HCT116 (cell line): ENCODE data around the gene HGF. TPM values are rescaled to one million over a fixed set of nuclear protein-coding genes. Genes with fewer than 3 reads are reported as not detected.

ENCODE experiments used
- ATAC-seq: fragments of 200-7000 bp; cut with Tn5 transposase; 2 replicates; pipeline ENCODE4 v1.9.1; 2020; ENCODE audit warnings: mild to moderate bottlenecking, moderate library complexity
- BruUV-seq: library from RNA; stranded (reverse); fragments of 400-500 nt; replicated peaks from 2 replicates; lab custom pipeline; 2021; lab: Mats Ljungman, UMichigan
- CTCF ChIA-PET: fragments of 300-600 bp; sonication (Branson Sonifier 250); formaldehyde crosslinking; loops from one replicate; lab custom pipeline; 2021; ENCODE audit warnings: antibody characterized with exemption; lab: Charles Lee
- POLR2A ChIA-PET: fragments of 300-600, 350-600 bp; sonication (Branson Sonifier 250); formaldehyde crosslinking; loops from one replicate; lab custom pipeline; 2021; ENCODE audit warnings: antibody characterized with exemption; lab: Charles Lee
- RAD21 ChIA-PET, 2 experiments: fragments of 300-600 bp; sonication (Branson Sonifier 250); formaldehyde crosslinking; loops; one replicate each; lab custom pipeline; 2023; ENCODE audit warnings: low total read pairs in 2 of 2; ENCODE audit not compliant: uncharacterized antibody in 2 of 2, unreplicated experiment in 2 of 2, low non-redundant PET in 1 of 2; lab: Charles Lee
- DNase-seq: peaks from one replicate; pipeline ENCODE4 v3.0.0-alpha.2; 2010; ENCODE audit warnings: low read depth, low spot score
- H2AFZ ChIP-seq: fragments of 200-600 bp; shearing (Covaris generic), sonication (generic); 2 replicates; pipeline ENCODE4 v1.6.1; 2017; ENCODE audit warnings: low read depth, mixed run types, mixed read lengths, antibody characterized with exemption, low read length; ENCODE audit not compliant: poor library complexity, severe bottlenecking
- H3K27ac ChIP-seq: 2 replicates; pipeline ENCODE4 v1.5.1; 2012; ENCODE audit warnings: low read depth, low read length
- H3K27me3 ChIP-seq: fragments of 200-600 bp; sonication (generic); 2 replicates; pipeline ENCODE4 v1.6.1; 2016; ENCODE audit warnings: mixed run types, low read length, mixed read lengths; ENCODE audit not compliant: insufficient read depth
- H3K36me3 ChIP-seq, 2 experiments: fragments of 200-500 bp in 1 of 2; fragments of 200-600 bp in 1 of 2; sonication (Bioruptor generic) in 1 of 2; sonication (generic) in 1 of 2; 2 replicates each; pipeline versions ENCODE4 v1.5.1 to v1.6.1; 2014 to 2016; ENCODE audit warnings: low read length in 2 of 2, inconsistent platforms in 1 of 2, mixed read lengths in 1 of 2, mixed run types in 1 of 2; ENCODE audit not compliant: insufficient read depth in 2 of 2, control insufficient read depth in 1 of 2
- H3K4me1 ChIP-seq, 2 experiments: fragments of 200-600 bp in 1 of 2; sonication (generic) in 1 of 2; 2 replicates each; pipeline versions ENCODE4 v1.5.1 to v1.6.1; 2012 to 2017; ENCODE audit warnings: low read length in 2 of 2, inconsistent platforms in 1 of 2, mild to moderate bottlenecking in 1 of 2, mixed read lengths in 1 of 2, mixed run types in 1 of 2, moderate library complexity in 1 of 2; ENCODE audit not compliant: insufficient read depth in 2 of 2, control insufficient read depth in 1 of 2
- H3K4me2 ChIP-seq: fragments of 200-600 bp; sonication (generic); 2 replicates; pipeline ENCODE4 v1.6.1; 2017; ENCODE audit warnings: mixed run types, low read length, mixed read lengths
- H3K4me3 ChIP-seq, 2 experiments: fragments of 200-600 bp in 1 of 2; sonication (generic) in 1 of 2; replicated peaks in 1 of 2; 2 replicates each; pipeline ENCODE4 v1.5.1; 2011 to 2016; ENCODE audit warnings: low read length in 2 of 2, control low read depth in 1 of 2, low read depth in 1 of 2, mild to moderate bottlenecking in 1 of 2, mixed read lengths in 1 of 2, mixed run types in 1 of 2
- H3K79me2 ChIP-seq: fragments of 200-600 bp; sonication (generic); 2 replicates; pipeline ENCODE4 v1.6.1; 2017; ENCODE audit warnings: mild to moderate bottlenecking, mixed run types, low read length, moderate library complexity, mixed read lengths; ENCODE audit not compliant: insufficient read depth
- H3K9ac ChIP-seq: fragments of 200-600 bp; sonication (generic); 2 replicates; pipeline ENCODE4 v1.6.1; 2016; ENCODE audit warnings: low read length, mixed read lengths
- H3K9me2 ChIP-seq: fragments of 200-600 bp; sonication (generic), shearing (Covaris generic); 2 replicates; pipeline ENCODE4 v1.6.1; 2017; ENCODE audit warnings: mixed run types, mild to moderate bottlenecking, moderate library complexity; ENCODE audit not compliant: insufficient read depth
- H3K9me3 ChIP-seq, 2 experiments: fragments of 200-500 bp in 1 of 2; fragments of 200-600 bp in 1 of 2; sonication (Bioruptor generic) in 1 of 2; sonication (generic) in 1 of 2; 2 replicates each; pipeline ENCODE4 v1.6.1; 2014 to 2017; ENCODE audit warnings: low read length in 2 of 2, mixed read lengths in 2 of 2, inconsistent platforms in 1 of 2, low read depth in 1 of 2, mild to moderate bottlenecking in 1 of 2, mixed run types in 1 of 2, moderate library complexity in 1 of 2; ENCODE audit not compliant: control insufficient read depth in 1 of 2, insufficient read depth in 1 of 2
- H4K20me1 ChIP-seq: fragments of 200-600 bp; sonication (generic), shearing (Covaris generic); 2 replicates; pipeline ENCODE4 v1.6.1; 2017; ENCODE audit warnings: mixed run types, mild to moderate bottlenecking, moderate library complexity; ENCODE audit not compliant: insufficient read depth
- CBX3 ChIP-seq: IDR thresholded peaks from 2 replicates; pipeline ENCODE4 v1.6.1; 2012; ENCODE audit warnings: low read depth
- CTCF ChIP-seq, 3 experiments: fragments of 200-600 bp in 1 of 3; sonication (generic) in 1 of 3; IDR thresholded peaks in 2 of 3; conservative IDR thresholded peaks in 1 of 3; 2 replicates each; pipeline ENCODE4 v1.5.1; 2012 to 2017; ENCODE audit warnings: low read depth in 2 of 3, low read length in 2 of 3, antibody characterized with exemption in 1 of 3, borderline replicate concordance in 1 of 3, control low read depth in 1 of 3, mild to moderate bottlenecking in 1 of 3, mixed read lengths in 1 of 3, mixed run types in 1 of 3, moderate library complexity in 1 of 3; ENCODE audit not compliant: insufficient read depth in 1 of 3
- ELF1 ChIP-seq: IDR thresholded peaks from 2 replicates; pipeline ENCODE4 v1.6.1; 2012; ENCODE audit warnings: low read depth, borderline replicate concordance
- EZH2 ChIP-seq: fragments of 200-600 bp; sonication (generic); IDR thresholded peaks from 2 replicates; pipeline ENCODE4 v1.6.1; 2017; ENCODE audit warnings: antibody characterized with exemption, mixed run types
- EZH2phosphoT487 ChIP-seq: fragments of 200-600 bp; IDR thresholded peaks from 2 replicates; pipeline ENCODE4 v1.6.1; 2018; ENCODE audit warnings: antibody characterized with exemption, borderline replicate concordance
- FOSL1 ChIP-seq: IDR thresholded peaks from 2 replicates; pipeline ENCODE4 v1.6.1; 2012; ENCODE audit warnings: low read depth
- MAX ChIP-seq: IDR thresholded peaks from 2 replicates; pipeline ENCODE4 v1.6.1; 2012
- POLR2A ChIP-seq: IDR thresholded peaks from 2 replicates; pipeline ENCODE4 v1.7.0; 2011; ENCODE audit warnings: borderline replicate concordance; ENCODE audit not compliant: insufficient read depth, insufficient read length; ENCODE audit errors: extremely low read depth
- POLR2AphosphoS5 ChIP-seq: IDR thresholded peaks from 2 replicates; pipeline ENCODE4 v1.6.1; 2011; ENCODE audit warnings: mild to moderate bottlenecking, low read depth, low read length, moderate library complexity
- RAD21 ChIP-seq: IDR thresholded peaks from 2 replicates; pipeline ENCODE4 v1.6.1; 2012; ENCODE audit warnings: low read depth, mild to moderate bottlenecking
- REST ChIP-seq: IDR thresholded peaks from 2 replicates; pipeline ENCODE4 v1.6.1; 2012; ENCODE audit warnings: low read depth
- SIN3A ChIP-seq: IDR thresholded peaks from 2 replicates; pipeline ENCODE4 v1.6.1; 2012; ENCODE audit warnings: low read depth
- SP1 ChIP-seq: IDR thresholded peaks from 2 replicates; pipeline ENCODE4 v1.6.1; 2012; ENCODE audit warnings: low read depth
- SRF ChIP-seq: IDR thresholded peaks from 2 replicates; pipeline ENCODE4 v1.6.1; 2012; ENCODE audit warnings: low read depth
- TCF7L2 ChIP-seq: IDR thresholded peaks from 2 replicates; pipeline ENCODE4 v1.7.0; 2011; ENCODE audit warnings: borderline replicate concordance, inconsistent platforms; ENCODE audit not compliant: insufficient read depth, insufficient read length; ENCODE audit errors: extremely low read depth
- YY1 ChIP-seq: IDR thresholded peaks from 2 replicates; pipeline ENCODE4 v1.6.1; 2011; ENCODE audit warnings: low read length, low read depth, moderate library complexity, mild to moderate bottlenecking; ENCODE audit not compliant: insufficient replicate concordance; ENCODE audit errors: extremely low read depth
- ZNF274 ChIP-seq: fragments of 200-500 bp; sonication (Bioruptor generic); IDR thresholded peaks from 2 replicates; pipeline ENCODE4 v1.6.1; 2014; ENCODE audit warnings: mild to moderate bottlenecking, low read depth, low read length, inconsistent platforms
- intact Hi-C: fragments of 100-400 bp; cut with micrococcal nuclease; formaldehyde crosslinking; loops from 2 replicates; pipeline ENCODE4 v1.10.0; 2022
- total RNA-seq: library from RNA; stranded (reverse); gene quantifications from one replicate; pipeline ENCODE4 v1.2.1, GENCODE V29; 2021; ENCODE audit not compliant: unreplicated experiment
- TF ChIP-seq, protein P1 (sequence below): IDR thresholded peaks from 2 replicates; pipeline ENCODE4 v1.6.1; 2011; ENCODE audit warnings: mild to moderate bottlenecking, low read length, moderate library complexity; ENCODE audit not compliant: insufficient replicate concordance; ENCODE audit errors: extremely low read depth

Gene HGF
- total RNA-seq, 1 experiment from 2014 or later, result 0.15 TPM

GRCh38 chr7:81690251-81690650, 79.6 kb downstream of the HGF start:
- Histone ChIP-seq H4K20me1 (no peaks in the 10 kb centered on the region), H3K27ac (no peak overlapping the region), H2AFZ (no peak overlapping the region), H3K9me2 (no peaks in the 10 kb centered on the region), H3K4me1 (peaks cover 1 to 3% of the 10 kb centered on the region in 2 experiments; a peak in 3 of 4 replicates), H3K9me3 (no peaks in the 10 kb centered on the region), H3K4me2 (no peak overlapping the region)
- ATAC-seq (no peak), DNase-seq (no peak)
- ChIA-PET POLR2A (no interaction called here), CTCF (no interaction called here), RAD21 (no interaction called here)
- no TSS peak for BruUV-seq
- TF ChIP-seq MAX (no peak), REST (no peak), ZNF274 (no peak), POLR2AphosphoS5 (no peak), POLR2A (no peak), FOSL1 (no peak), CTCF (IDR thresholded peaks at IDR 0.05 in 2 of 3, conservative IDR thresholded peaks at IDR 0.05 in 1 of 3; ENCODE audit: borderline replicate concordance in 1 of 3, insufficient read depth in 1 of 3, low read depth in 2 of 3, low read length in 2 of 3) (no peak), YY1 (no peak), EZH2 (no peak), SP1 (no peak), SRF (no peak), EZH2phosphoT487 (no peak), RAD21 (no peak), ELF1 (no peak), TCF7L2 (no peak), CBX3 (no peak), SIN3A (no peak)
- TF ChIP-seq, protein P1, sequence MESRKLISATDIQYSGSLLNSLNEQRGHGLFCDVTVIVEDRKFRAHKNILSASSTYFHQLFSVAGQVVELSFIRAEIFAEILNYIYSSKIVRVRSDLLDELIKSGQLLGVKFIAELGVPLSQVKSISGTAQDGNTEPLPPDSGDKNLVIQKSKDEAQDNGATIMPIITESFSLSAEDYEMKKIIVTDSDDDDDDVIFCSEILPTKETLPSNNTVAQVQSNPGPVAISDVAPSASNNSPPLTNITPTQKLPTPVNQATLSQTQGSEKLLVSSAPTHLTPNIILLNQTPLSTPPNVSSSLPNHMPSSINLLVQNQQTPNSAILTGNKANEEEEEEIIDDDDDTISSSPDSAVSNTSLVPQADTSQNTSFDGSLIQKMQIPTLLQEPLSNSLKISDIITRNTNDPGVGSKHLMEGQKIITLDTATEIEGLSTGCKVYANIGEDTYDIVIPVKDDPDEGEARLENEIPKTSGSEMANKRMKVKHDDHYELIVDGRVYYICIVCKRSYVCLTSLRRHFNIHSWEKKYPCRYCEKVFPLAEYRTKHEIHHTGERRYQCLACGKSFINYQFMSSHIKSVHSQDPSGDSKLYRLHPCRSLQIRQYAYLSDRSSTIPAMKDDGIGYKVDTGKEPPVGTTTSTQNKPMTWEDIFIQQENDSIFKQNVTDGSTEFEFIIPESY, result no peak
- TF ChIP-seq, all 23 proteins: peak for 0
- intact Hi-C loops, result no loop called here
- H3K27me3 ChIP-seq, result no peaks in the 10 kb centered on the region
- H3K4me3 ChIP-seq, result no peak overlapping the region
- H3K79me2 ChIP-seq, result no peaks in the 10 kb centered on the region
- H3K36me3 ChIP-seq, result no peaks in the 10 kb centered on the region
- no peak overlapping the region for H3K9ac ChIP-seq
